ENCODE results near the gene ZNF362.

Gene ZNF362

DNA sequence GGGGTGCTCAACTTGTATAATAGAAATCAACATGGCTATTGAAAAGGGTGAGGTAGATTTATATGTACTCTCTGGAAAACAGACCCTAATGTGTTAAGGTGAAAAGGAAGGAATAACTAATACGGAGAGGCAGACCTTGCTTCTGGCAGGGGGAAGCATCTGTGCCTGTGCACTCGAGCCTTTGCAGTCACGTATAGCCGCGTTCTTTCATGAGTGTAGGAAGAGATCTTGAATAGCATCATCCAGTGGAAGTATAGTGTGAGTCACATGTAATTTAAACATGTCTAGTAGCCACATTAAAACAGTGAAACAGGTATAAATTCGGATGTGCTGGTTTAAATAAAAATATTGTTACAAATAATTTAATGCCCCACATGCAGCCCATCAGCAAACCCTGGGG lies 61.7 kb downstream of the ZNF362 start (continued):
- TF ChIP-seq, protein P1, sequence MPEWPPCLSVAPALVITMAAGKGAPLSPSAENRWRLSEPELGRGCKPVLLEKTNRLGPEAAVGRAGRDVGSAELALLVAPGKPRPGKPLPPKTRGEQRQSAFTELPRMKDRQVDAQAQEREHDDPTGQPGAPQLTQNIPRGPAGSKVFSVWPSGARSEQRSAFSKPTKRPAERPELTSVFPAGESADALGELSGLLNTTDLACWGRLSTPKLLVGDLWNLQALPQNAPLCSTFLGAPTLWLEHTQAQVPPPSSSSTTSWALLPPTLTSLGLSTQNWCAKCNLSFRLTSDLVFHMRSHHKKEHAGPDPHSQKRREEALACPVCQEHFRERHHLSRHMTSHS (tag by site-specific recombination; IDR thresholded peaks at IDR 0.05): no peak
- TF ChIP-seq ZNF24 (tag by site-specific recombination; IDR thresholded peaks at IDR 0.05) (no peak), ZNF423 (tag by site-specific recombination; IDR thresholded peaks at IDR 0.05) (no peak)

DNA sequence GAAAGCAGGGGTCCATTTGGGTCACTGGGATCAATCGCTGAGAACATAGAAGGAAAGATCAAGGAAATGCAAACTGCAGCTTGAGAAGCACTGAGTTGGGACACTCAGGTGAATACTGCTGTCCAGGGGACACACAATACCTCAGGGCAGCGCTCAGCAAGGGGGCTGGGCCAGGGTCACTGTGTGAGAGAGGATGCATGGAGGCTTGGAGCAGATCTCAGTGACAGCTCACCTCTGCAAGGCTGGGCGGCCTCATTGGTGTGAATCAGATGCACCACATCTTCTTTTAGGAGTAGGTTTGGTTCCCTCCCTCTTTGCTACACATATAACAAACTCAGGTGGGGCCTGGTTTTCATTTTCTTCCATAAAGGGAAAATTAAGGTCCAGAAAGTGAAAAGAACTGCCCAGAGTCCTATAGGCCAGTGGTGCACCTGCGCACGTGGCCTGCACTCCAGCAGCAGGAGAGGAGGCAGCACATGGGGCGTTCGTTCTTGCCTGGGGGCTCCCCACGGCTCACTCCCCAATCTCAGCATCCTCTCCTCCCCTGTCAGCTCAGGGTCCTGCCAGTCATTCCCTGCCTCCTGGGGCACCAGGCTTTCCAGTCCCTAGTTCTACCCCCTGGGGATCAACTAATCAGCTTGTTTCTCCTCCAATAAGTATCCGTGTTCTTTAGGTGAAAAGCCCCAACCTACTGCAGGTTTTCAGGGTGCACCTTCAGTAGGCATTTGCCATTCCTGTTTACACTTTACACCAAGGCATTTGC lies 63.1 kb downstream of the ZNF362 start:
- peaks cover 4 to 28% of the 10 kb centered on the region in 2 experiments; a peak in 2 of 3 replicates for H3K36me3 ChIP-seq (ENCODE audit: control insufficient read depth in 2 of 2, insufficient read depth in 1 of 2, low read length in 2 of 2)
- no peaks in the 10 kb centered on the region for H3K4me1 ChIP-seq (ENCODE audit: control insufficient read depth, insufficient read depth, low read length)
- no peaks in the 10 kb centered on the region for H3K9me3 ChIP-seq (ENCODE audit: control insufficient read depth, insufficient read depth, low read depth, low read length)
- no peak overlapping the region for H3K4me3 ChIP-seq (ENCODE audit: low read depth, low read length)
- no peak overlapping the region for H3K27ac ChIP-seq (ENCODE audit: extremely low read depth, low read depth, low read length)
- TF ChIP-seq ZNF558 (tag by site-specific recombination; IDR thresholded peaks at IDR 0.05) (no peak), ZNF426 (tag by site-specific recombination; IDR thresholded peaks at IDR 0.05) (no peak)
- TF ChIP-seq, protein P2, sequence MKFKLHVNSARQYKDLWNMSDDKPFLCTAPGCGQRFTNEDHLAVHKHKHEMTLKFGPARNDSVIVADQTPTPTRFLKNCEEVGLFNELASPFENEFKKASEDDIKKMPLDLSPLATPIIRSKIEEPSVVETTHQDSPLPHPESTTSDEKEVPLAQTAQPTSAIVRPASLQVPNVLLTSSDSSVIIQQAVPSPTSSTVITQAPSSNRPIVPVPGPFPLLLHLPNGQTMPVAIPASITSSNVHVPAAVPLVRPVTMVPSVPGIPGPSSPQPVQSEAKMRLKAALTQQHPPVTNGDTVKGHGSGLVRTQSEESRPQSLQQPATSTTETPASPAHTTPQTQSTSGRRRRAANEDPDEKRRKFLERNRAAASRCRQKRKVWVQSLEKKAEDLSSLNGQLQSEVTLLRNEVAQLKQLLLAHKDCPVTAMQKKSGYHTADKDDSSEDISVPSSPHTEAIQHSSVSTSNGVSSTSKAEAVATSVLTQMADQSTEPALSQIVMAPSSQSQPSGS (tag by site-specific recombination; IDR thresholded peaks at IDR 0.05; ENCODE audit: low read depth): no peak
- ChIA-PET CTCF (interaction anchor here (1.6 to 2.2 kb wide), 2 partner anchors 23 to 48 kb away, joined by 3 to 12 read pairs; no protein-coding TSS in a partner anchor), POLR2A (no interaction called here)

DNA sequence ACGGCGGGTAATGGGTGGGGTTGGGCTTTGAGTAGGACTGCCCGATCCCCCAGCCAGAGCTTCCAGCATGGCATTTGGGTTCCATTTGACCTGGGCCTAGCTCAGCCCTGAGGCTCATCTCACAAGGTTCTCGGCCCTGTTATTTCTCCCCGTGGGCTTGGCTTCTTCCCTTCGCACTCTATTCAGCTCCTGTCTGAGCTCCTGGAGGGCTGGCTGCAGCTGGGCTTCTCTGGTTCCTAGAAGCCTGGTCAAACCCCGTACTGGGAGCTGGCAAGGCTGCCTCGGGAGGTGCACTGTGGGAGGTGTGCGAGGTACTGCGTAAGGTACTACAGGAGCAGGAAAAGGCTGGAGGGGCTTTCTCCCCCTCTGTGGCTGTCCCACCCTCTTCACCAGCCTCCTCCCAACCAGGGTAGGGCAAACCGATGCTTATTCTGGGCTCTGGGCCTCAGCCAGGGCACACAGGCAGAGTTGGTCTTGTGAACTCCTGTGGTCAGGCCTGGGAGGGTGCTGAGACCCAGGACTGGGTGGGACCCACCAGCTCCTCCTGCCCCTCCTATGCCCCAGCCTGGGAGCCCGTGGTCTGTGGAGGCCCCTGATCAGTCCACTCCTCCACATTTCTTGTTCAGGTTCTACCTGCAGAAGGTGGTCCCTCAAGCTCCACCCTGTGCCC lies 63.8 kb downstream of the ZNF362 start:
- Histone ChIP-seq H3K9me3 (ENCODE audit: control insufficient read depth, insufficient read depth, low read depth, low read length) (no peaks in the 10 kb centered on the region), H3K4me1 (ENCODE audit: control insufficient read depth, insufficient read depth, low read length) (no peaks in the 10 kb centered on the region), H3K4me3 (ENCODE audit: low read depth, low read length) (no peak overlapping the region), H3K36me3 (ENCODE audit: control insufficient read depth in 2 of 2, insufficient read depth in 1 of 2, low read length in 2 of 2) (peaks cover 4 to 35% of the 10 kb centered on the region in 2 experiments; a peak in 2 of 3 replicates), H3K27ac (ENCODE audit: extremely low read depth, low read depth, low read length) (no peak overlapping the region)
- TF ChIP-seq ZNF677 (tag by site-specific recombination; IDR thresholded peaks at IDR 0.05): no peak
- peak; percentile 80 for TF ChIP-seq ZFP69B (tag by site-specific recombination; IDR thresholded peaks at IDR 0.05)
- TF ChIP-seq, protein P3, sequence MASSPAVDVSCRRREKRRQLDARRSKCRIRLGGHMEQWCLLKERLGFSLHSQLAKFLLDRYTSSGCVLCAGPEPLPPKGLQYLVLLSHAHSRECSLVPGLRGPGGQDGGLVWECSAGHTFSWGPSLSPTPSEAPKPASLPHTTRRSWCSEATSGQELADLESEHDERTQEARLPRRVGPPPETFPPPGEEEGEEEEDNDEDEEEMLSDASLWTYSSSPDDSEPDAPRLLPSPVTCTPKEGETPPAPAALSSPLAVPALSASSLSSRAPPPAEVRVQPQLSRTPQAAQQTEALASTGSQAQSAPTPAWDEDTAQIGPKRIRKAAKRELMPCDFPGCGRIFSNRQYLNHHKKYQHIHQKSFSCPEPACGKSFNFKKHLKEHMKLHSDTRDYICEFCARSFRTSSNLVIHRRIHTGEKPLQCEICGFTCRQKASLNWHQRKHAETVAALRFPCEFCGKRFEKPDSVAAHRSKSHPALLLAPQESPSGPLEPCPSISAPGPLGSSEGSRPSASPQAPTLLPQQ (tag by site-specific recombination; IDR thresholded peaks at IDR 0.05): peak; percentile 83
- TF ChIP-seq ZNF549 (tag by site-specific recombination; IDR thresholded peaks at IDR 0.05): no peak
- POLR2A ChIA-PET: interaction anchor here (0.8 kb wide), 1 partner anchor 44 kb away, joined by 4 read pairs; no protein-coding TSS in a partner anchor
- CTCF ChIA-PET: interaction anchor here (1.6 to 2.2 kb wide), 2 partner anchors 24 to 47 kb away, joined by 3 to 12 read pairs; no protein-coding TSS in a partner anchor

DNA sequence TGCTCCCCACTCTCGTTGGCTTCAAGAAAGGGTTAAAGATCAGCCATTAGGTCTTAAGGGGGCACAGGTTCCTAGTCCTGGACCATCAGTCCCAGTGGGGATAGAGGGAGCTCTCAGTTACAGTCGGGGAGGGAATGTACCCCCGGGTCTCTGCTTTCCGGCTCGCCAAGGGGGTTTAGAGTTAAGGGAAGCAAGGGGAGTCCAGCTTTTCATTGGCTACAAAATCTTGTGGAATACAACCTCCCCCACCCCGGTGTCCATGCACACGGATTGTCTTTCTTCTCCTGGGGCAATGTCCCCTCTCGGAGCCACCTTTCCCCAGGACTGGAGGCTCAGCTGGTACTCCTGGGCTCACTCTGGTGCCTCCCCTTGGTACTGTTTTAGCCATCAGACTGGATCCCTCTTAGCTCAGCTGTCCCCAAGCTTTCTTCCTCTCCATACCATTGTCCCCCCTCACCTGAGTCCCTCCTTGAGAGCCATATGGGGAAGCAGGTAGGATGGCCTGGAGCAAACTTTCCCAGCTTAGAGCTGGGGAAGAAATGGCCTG lies 64.4 kb downstream of the ZNF362 start, which contains the start of gene A3GALT2:
A3GALT2 (minus strand) TSS at position 480 of the 547 bp plus-strand sequence; CDS start at position 480, 0 bp downstream.
- Histone ChIP-seq H3K9me3 (ENCODE audit: control insufficient read depth, insufficient read depth, low read depth, low read length) (no peaks in the 10 kb centered on the region), H3K4me3 (ENCODE audit: low read depth, low read length) (no peak within 1 kb of the TSS), H3K27ac (ENCODE audit: extremely low read depth, low read depth, low read length) (no peak within 1 kb of the TSS), H3K36me3 (ENCODE audit: control insufficient read depth in 2 of 2, insufficient read depth in 1 of 2, low read length in 2 of 2) (peaks cover 4 to 41% of the 10 kb centered on the region in 2 experiments; a peak in 2 of 3 replicates), H3K4me1 (ENCODE audit: control insufficient read depth, insufficient read depth, low read length) (no peaks in the 10 kb centered on the region)
- POLR2A ChIA-PET: interaction anchor here (0.8 kb wide), 1 partner anchor 43 kb away, joined by 4 read pairs; no protein-coding TSS in a partner anchor
- CTCF ChIA-PET: interaction anchor here (0.6 to 2.2 kb wide), 3 partner anchors 25 to 135 kb away, joined by 3 to 12 read pairs (median 4); no protein-coding TSS in a partner anchor
- no peak for TF ChIP-seq ZNF239 (tag by site-specific recombination; IDR thresholded peaks at IDR 0.05)
- no peak for TF ChIP-seq TCF7L2 (IDR thresholded peaks at IDR 0.05; ENCODE audit: borderline replicate concordance, low read depth, low read length)
- TF ChIP-seq, protein P4, sequence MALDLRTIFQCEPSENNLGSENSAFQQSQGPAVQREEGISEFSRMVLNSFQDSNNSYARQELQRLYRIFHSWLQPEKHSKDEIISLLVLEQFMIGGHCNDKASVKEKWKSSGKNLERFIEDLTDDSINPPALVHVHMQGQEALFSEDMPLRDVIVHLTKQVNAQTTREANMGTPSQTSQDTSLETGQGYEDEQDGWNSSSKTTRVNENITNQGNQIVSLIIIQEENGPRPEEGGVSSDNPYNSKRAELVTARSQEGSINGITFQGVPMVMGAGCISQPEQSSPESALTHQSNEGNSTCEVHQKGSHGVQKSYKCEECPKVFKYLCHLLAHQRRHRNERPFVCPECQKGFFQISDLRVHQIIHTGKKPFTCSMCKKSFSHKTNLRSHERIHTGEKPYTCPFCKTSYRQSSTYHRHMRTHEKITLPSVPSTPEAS (tag by site-specific recombination; IDR thresholded peaks at IDR 0.05): no peak
- no peak for TF ChIP-seq SALL2 (tag by site-specific recombination; IDR thresholded peaks at IDR 0.05; ENCODE audit: borderline replicate concordance)
- no peak for TF ChIP-seq SP7 (tag by site-specific recombination; IDR thresholded peaks at IDR 0.05)
- TF ChIP-seq ZNF19 (tag by site-specific recombination; IDR thresholded peaks at IDR 0.05; ENCODE audit: low read depth): no peak
- TF ChIP-seq ZNF521 (tag by site-specific recombination; IDR thresholded peaks at IDR 0.05): no peak
- TF ChIP-seq ZNF23 (tag by site-specific recombination; IDR thresholded peaks at IDR 0.05; ENCODE audit: borderline replicate concordance): no peak
- no peak for TF ChIP-seq ZNF544 (tag by site-specific recombination; IDR thresholded peaks at IDR 0.05)
- TF ChIP-seq, protein P5, sequence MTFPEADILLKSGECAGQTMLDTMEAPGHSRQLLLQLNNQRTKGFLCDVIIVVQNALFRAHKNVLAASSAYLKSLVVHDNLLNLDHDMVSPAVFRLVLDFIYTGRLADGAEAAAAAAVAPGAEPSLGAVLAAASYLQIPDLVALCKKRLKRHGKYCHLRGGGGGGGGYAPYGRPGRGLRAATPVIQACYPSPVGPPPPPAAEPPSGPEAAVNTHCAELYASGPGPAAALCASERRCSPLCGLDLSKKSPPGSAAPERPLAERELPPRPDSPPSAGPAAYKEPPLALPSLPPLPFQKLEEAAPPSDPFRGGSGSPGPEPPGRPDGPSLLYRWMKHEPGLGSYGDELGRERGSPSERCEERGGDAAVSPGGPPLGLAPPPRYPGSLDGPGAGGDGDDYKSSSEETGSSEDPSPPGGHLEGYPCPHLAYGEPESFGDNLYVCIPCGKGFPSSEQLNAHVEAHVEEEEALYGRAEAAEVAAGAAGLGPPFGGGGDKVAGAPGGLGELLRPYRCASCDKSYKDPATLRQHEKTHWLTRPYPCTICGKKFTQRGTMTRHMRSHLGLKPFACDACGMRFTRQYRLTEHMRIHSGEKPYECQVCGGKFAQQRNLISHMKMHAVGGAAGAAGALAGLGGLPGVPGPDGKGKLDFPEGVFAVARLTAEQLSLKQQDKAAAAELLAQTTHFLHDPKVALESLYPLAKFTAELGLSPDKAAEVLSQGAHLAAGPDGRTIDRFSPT (tag by site-specific recombination; IDR thresholded peaks at IDR 0.05): no peak

Measured in HEK293 (cell line).